Ovary (tissue), 9 donors: Measurements from ENCODE around the gene TULP4. TPM values are rescaled to one million over a fixed set of nuclear protein-coding genes. Genes with fewer than 3 reads are reported as not detected.

ENCODE experiments used
- DNase-seq, 5 donors: peaks; one replicate each; pipeline ENCODE4 v3.0.0-alpha.2; 2019 to 2020
- H3K27ac ChIP-seq, 2 donors: fragments of 200-600 bp; one replicate each; pipeline versions ENCODE4 v1.5.1 to v1.8.0; 2019 to 2022
- H3K27me3 ChIP-seq: fragments of 200-600 bp; one replicate; pipeline ENCODE4 v1.8.0; 2022
- H3K36me3 ChIP-seq: fragments of 200-600 bp; sonication (generic); one replicate; pipeline ENCODE4 v1.5.1; 2019
- H3K4me1 ChIP-seq: one replicate; pipeline ENCODE4 v1.8.1; 2013; ENCODE audit warnings: mild to moderate bottlenecking, moderate library complexity; ENCODE audit not compliant: insufficient read depth
- H3K4me3 ChIP-seq: fragments of 200-600 bp; sonication (generic); one replicate; pipeline ENCODE4 v1.5.1; 2017
- H3K9me3 ChIP-seq, 2 donors: fragments of 200-600 bp in 1 of 2; sonication (generic) in 1 of 2; one replicate each; pipeline versions ENCODE4 v1.5.1 to v1.8.1; 2013 to 2019; ENCODE audit warnings: mild to moderate bottlenecking in 1 of 2, moderate library complexity in 1 of 2
- EP300 ChIP-seq: sonication (generic); formaldehyde crosslinking; IDR thresholded peaks from one replicate; pipeline ENCODE4 v1.6.1; 2017; ENCODE audit warnings: antibody characterized with exemption
- POLR2A ChIP-seq: fragments of 450-650 bp; IDR thresholded peaks from one replicate; pipeline ENCODE4 v1.6.1; 2017; ENCODE audit warnings: antibody characterized with exemption, mild to moderate bottlenecking, moderate library complexity
- WGBS, 3 donors: extraction: QIAGEN DNeasy Blood & Tissue Kit in 1 of 3; methylation state at CpG; one replicate each; pipeline versions ENCODE4 v1.1.5 to v1.1.7; 2013 to 2017; 5-methylcytosine and 5-hydroxymethylcytosine counted together
- intact Hi-C, 4 donors: fragments of 100-400 bp; cut with DNase I; formaldehyde crosslinking; loops; one replicate each; pipeline versions ENCODE4 v1.11.0 to v1.15.1; 2022 to 2023
- polyA plus RNA-seq, 2 donors: library from polyadenylated mRNA; stranded (reverse); fragments of 200-250 nt in 1 of 2; fragments of 350-450 nt in 1 of 2; fragmentation: Illumina TruSeq in 1 of 2; extraction: RNeasy Lipid Tissue Mini Kit (QIAGEN cat#74804) in 1 of 2; gene quantifications; one replicate each; pipeline ENCODE4 v1.2.3, GENCODE V29; 2013 to 2014
- total RNA-seq, 7 donors: library from RNA; depleted of rRNA in 2 of 7; stranded (reverse); fragments of >200 nt in 2 of 7; fragmentation: NEBNext Ultra II Directional in 3 of 7; extraction: Animal tissue kit (Norgen Biotek cat#: 25700) in 3 of 7; gene quantifications; one replicate each; pipeline versions ENCODE4 v1.1.0 to v1.2.4, GENCODE V29; 2016 to 2023
- TF ChIP-seq, protein P1 (sequence below), 3 donors: fragments of 450-650 bp in 2 of 3; fragments of 200-600 bp in 1 of 3; IDR thresholded peaks; one replicate each; pipeline versions ENCODE4 v1.5.1 to v1.8.0; 2016 to 2022; ENCODE audit warnings: antibody characterized with exemption in 3 of 3, mild to moderate bottlenecking in 1 of 3
- donor health status: DM: no; HTN: no; CAD: no; lungs with moderate emphysema.
- donor health status: DM: no; HTN: no; CAD: no.
- donor health status: Bipolar disorder and iron deficiency.
- donor health status: DM: yes; HTN: yes; CAD: no.
- donor health status: DM: no; HTN: no; CAD: no.
- donor health status: DM: yes; HTN: yes; CAD: no.

Gene TULP4
- total and polyA plus RNA-seq, 9 donors: 7.5 to 152 (median 92.6) TPM

- WGBS, 3 donors: 94 to 97% (median 97%) methylated on average over 3 of the region's 3 CpGs
- Histone ChIP-seq H3K36me3 (no peaks in the 10 kb centered on the region), H3K4me1 (no peaks in the 10 kb centered on the region)
Measured at GRCh38 chr6:158314737-158315136, 2.5 kb downstream of the TULP4 start.

GRCh38 chr6:158316022-158316421, 3.8 kb downstream of the TULP4 start:
- Histone ChIP-seq H3K4me3 (no peak overlapping the region), H3K9me3 (no peaks in the 10 kb centered on the region), H3K27me3 (no peaks in the 10 kb centered on the region), H3K27ac (no peak overlapping the region), H3K4me1 (no peaks in the 10 kb centered on the region), H3K36me3 (no peaks in the 10 kb centered on the region)
- WGBS, 3 donors: 69 to 74% (median 73%) methylated on average over 3 of the region's 3 CpGs
- DNase-seq: no peak
- intact Hi-C loops: no loop called here
- TF ChIP-seq EP300 (no peak), POLR2A (no peak)
- TF ChIP-seq, protein P1, sequence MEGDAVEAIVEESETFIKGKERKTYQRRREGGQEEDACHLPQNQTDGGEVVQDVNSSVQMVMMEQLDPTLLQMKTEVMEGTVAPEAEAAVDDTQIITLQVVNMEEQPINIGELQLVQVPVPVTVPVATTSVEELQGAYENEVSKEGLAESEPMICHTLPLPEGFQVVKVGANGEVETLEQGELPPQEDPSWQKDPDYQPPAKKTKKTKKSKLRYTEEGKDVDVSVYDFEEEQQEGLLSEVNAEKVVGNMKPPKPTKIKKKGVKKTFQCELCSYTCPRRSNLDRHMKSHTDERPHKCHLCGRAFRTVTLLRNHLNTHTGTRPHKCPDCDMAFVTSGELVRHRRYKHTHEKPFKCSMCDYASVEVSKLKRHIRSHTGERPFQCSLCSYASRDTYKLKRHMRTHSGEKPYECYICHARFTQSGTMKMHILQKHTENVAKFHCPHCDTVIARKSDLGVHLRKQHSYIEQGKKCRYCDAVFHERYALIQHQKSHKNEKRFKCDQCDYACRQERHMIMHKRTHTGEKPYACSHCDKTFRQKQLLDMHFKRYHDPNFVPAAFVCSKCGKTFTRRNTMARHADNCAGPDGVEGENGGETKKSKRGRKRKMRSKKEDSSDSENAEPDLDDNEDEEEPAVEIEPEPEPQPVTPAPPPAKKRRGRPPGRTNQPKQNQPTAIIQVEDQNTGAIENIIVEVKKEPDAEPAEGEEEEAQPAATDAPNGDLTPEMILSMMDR (IDR thresholded peaks at IDR 0.05): no peak

More at GRCh38 chr6:158314737-158315136, 2.5 kb downstream of the TULP4 start:
- Histone ChIP-seq H3K27ac (no peak overlapping the region), H3K9me3 (no peaks in the 10 kb centered on the region), H3K27me3 (no peaks in the 10 kb centered on the region), H3K4me3 (no peak overlapping the region)
- DNase-seq: no peak
- no peak for TF ChIP-seq EP300
- no peak for TF ChIP-seq POLR2A
- TF ChIP-seq, protein P1 (IDR thresholded peaks at IDR 0.05): no peak
- intact Hi-C loops: no loop called here

DNA sequence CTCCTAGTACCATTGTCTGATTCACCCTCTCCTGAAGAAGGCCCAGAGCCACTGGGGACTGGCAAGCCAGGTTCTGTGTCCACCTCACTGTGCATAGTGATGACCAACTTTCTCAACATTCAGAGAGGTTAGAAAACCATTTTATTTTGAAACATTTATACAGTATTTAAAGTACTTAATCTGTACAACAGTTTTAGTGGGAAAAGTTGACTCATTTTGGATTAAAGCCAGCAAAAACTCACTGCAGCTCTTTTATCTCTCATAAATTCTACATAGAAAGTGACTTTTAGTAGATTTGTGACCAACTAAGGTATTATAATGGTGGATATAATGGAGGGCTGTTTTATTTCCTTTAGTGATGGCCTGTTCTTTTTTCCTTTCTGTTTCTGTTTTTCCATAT, 9.7 kb downstream of the TULP4 start:
- Histone ChIP-seq H3K36me3 (no peaks in the 10 kb centered on the region), H3K27me3 (no peaks in the 10 kb centered on the region), H3K27ac (no peak overlapping the region), H3K4me3 (no peak overlapping the region), H3K9me3 (no peaks in the 10 kb centered on the region), H3K4me1 (no peaks in the 10 kb centered on the region)
- DNase-seq: no peak
- intact Hi-C loops: no loop called here
- no peak for TF ChIP-seq POLR2A
- TF ChIP-seq, protein P1 (IDR thresholded peaks at IDR 0.05): no peak
- TF ChIP-seq EP300: no peak

DNA sequence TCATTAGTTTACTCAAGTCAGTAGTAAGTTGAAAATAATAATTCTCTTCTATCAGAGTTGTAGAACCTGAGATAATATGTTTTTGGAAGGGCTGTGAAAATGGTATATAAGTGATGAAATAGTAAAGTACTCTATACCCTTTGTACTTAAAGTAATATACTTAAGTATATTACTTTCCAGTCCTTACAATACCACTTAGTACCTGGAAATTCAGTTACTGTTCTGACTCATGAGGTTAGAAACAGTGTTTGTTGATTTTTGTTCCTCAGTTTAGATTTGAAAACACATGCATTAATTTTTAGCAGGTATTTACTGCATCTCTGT, 10.1 kb downstream of the TULP4 start:
- Histone ChIP-seq H3K27ac (no peak overlapping the region), H3K27me3 (no peaks in the 10 kb centered on the region), H3K4me3 (no peak overlapping the region), H3K4me1 (no peaks in the 10 kb centered on the region), H3K36me3 (no peaks in the 10 kb centered on the region), H3K9me3 (no peaks in the 10 kb centered on the region)
- DNase-seq: no peak
- intact Hi-C loops: no loop called here
- TF ChIP-seq, protein P1 (IDR thresholded peaks at IDR 0.05): no peak
